Hematopoietic multipotent progenitor cell treated with erythropoietin and hydrocortisone succinate and interleukin-3 and kit ligand, for 17 days (in vitro differentiated cells): ENCODE measurements around the gene G6PC3.
A peak's percentile ranks its signal among the peaks of the same experiment; 100 is the strongest.
"Not testable (repeated sequence)": the region's sequence is repeated elsewhere in the genome, so short reads cannot be mapped to it uniquely, and the experiment has no call there.

Experiments used
- DNase-seq: peaks from one replicate; pipeline ENCODE4 v3.0.0-alpha.2; 2015; ENCODE audit warnings: low spot score

G6PC3 gene

GRCh38 chr17:44084131-44084538 lies 13.6 kb downstream of the G6PC3 start:
- DNase-seq = peak; percentile 34

- DNase-seq = no peak
These were observed 14.4 kb downstream of the G6PC3 start for GRCh38 chr17:44084921-44085320.

- DNase-seq = no peak
These were observed 15.4 kb downstream of the G6PC3 start for GRCh38 chr17:44085908-44086307.

GRCh38 chr17:44086364-44087311 lies 16.1 kb downstream of the G6PC3 start:
- DNase-seq = no peak

GRCh38 chr17:44087319-44087718 lies 16.8 kb downstream of the G6PC3 start:
- DNase-seq = no peak

- no peak for DNase-seq
These were observed 17.7 kb downstream of the G6PC3 start for GRCh38 chr17:44088254-44088653.

- DNase-seq = no peak
These were observed 20.9 kb downstream of the G6PC3 start for GRCh38 chr17:44091200-44091997.

GRCh38 chr17:44092051-44092450 lies 21.5 kb downstream of the G6PC3 start:
- DNase-seq = no peak

- no peak for DNase-seq
These were observed 22.8 kb downstream of the G6PC3 start for GRCh38 chr17:44093231-44093900.

GRCh38 chr17:44094701-44095387 lies 24.3 kb downstream of the G6PC3 start:
- DNase-seq = no peak

GRCh38 chr17:44095388-44095646 lies 24.8 kb downstream of the G6PC3 start:
- DNase-seq = no peak

GRCh38 chr17:44095647-44096496 lies 25.3 kb downstream of the G6PC3 start:
- no peak for DNase-seq

- DNase-seq = no peak
These were observed 26.8 kb downstream of the G6PC3 start for GRCh38 chr17:44097110-44097958.

GRCh38 chr17:44101858-44102257 lies 31.3 kb downstream of the G6PC3 start:
- not testable (repeated sequence) for DNase-seq

- DNase-seq = no peak
These were observed 32.5 kb downstream of the G6PC3 start for GRCh38 chr17:44102849-44103622.

GRCh38 chr17:44105483-44105882 lies 34.9 kb downstream of the G6PC3 start:
- no peak for DNase-seq

GRCh38 chr17:44105941-44106340 lies 35.4 kb downstream of the G6PC3 start:
- DNase-seq = no peak

- DNase-seq = no peak
These were observed 36.3 kb downstream of the G6PC3 start for GRCh38 chr17:44106801-44107200.
